ENCODE results near the gene SCRN1. TPM values are rescaled to one million over a fixed set of nuclear protein-coding genes. Genes with fewer than 3 reads are reported as not detected.

Gene SCRN1
- total and polyA plus RNA-seq, 2 of the 13 experiments (the other 11 are each of a cell fraction or from before 2014, with no cell fraction given): 43.2 to 49.8 TPM

GRCh38 chr7:29987811-29988317 lies 1.7 kb downstream of the SCRN1 start (continued):
- no peak for TF ChIP-seq MLXIP (CRISPR knock-in tag; IDR thresholded peaks at IDR 0.05; ENCODE audit: borderline replicate concordance)
- no peak for TF ChIP-seq ZNF225 (CRISPR knock-in tag; IDR thresholded peaks at IDR 0.05)
- TF ChIP-seq ATF7 (IDR thresholded peaks at IDR 0.05): no peak
- no peak for TF ChIP-seq ATF7 (CRISPR knock-in tag; IDR thresholded peaks at IDR 0.05)
- no peak for TF ChIP-seq GLI4 (CRISPR knock-in tag; IDR thresholded peaks at IDR 0.05; ENCODE audit: borderline replicate concordance)
- TF ChIP-seq ZNF713 (CRISPR knock-in tag; IDR thresholded peaks at IDR 0.05): no peak
- no peak for TF ChIP-seq HNRNPK (IDR thresholded peaks at IDR 0.05; ENCODE audit: low read depth, low read length, poor library complexity, severe bottlenecking)
- no peak for TF ChIP-seq KDM1A (CRISPR knock-in tag; IDR thresholded peaks at IDR 0.05)
- no peak for TF ChIP-seq RFX3 (CRISPR knock-in tag; IDR thresholded peaks at IDR 0.05)
- TF ChIP-seq STAG1 (CRISPR knock-in tag; IDR thresholded peaks at IDR 0.05): no peak
- TF ChIP-seq RNF2 (conservative IDR thresholded peaks at IDR 0.05; ENCODE audit: low read depth): no peak
- TF ChIP-seq SOX6 (IDR thresholded peaks at IDR 0.05): no peak
- no peak for TF ChIP-seq SOX6 (CRISPR knock-in tag; IDR thresholded peaks at IDR 0.05)
- TF ChIP-seq ZNF335 (CRISPR knock-in tag; IDR thresholded peaks at IDR 0.05): no peak
- TF ChIP-seq ELF3 (CRISPR knock-in tag; IDR thresholded peaks at IDR 0.05): peak; percentile 94
- TF ChIP-seq, protein P1, sequence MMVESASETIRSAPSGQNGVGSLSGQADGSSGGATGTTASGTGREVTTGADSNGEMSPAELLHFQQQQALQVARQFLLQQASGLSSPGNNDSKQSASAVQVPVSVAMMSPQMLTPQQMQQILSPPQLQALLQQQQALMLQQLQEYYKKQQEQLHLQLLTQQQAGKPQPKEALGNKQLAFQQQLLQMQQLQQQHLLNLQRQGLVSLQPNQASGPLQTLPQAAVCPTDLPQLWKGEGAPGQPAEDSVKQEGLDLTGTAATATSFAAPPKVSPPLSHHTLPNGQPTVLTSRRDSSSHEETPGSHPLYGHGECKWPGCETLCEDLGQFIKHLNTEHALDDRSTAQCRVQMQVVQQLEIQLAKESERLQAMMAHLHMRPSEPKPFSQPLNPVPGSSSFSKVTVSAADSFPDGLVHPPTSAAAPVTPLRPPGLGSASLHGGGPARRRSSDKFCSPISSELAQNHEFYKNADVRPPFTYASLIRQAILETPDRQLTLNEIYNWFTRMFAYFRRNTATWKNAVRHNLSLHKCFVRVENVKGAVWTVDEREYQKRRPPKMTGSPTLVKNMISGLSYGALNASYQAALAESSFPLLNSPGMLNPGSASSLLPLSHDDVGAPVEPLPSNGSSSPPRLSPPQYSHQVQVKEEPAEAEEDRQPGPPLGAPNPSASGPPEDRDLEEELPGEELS (CRISPR knock-in tag; IDR thresholded peaks at IDR 0.05): no peak
- no peak for TF ChIP-seq MLLT10 (CRISPR knock-in tag; IDR thresholded peaks at IDR 0.05)
- no peak for TF ChIP-seq PITX1 (CRISPR knock-in tag; IDR thresholded peaks at IDR 0.05)
- no peak for TF ChIP-seq NR1H2 (CRISPR knock-in tag; IDR thresholded peaks at IDR 0.05; ENCODE audit: borderline replicate concordance, low read depth)
- peak in 1 of 2 experiments; percentile 60; a peak in 1 of 4 replicates for TF ChIP-seq POLR2A (IDR thresholded peaks at IDR 0.05; ENCODE audit: insufficient read depth in 1 of 2, low read depth in 2 of 2, low read length in 2 of 2)
- TF ChIP-seq, protein P2, sequence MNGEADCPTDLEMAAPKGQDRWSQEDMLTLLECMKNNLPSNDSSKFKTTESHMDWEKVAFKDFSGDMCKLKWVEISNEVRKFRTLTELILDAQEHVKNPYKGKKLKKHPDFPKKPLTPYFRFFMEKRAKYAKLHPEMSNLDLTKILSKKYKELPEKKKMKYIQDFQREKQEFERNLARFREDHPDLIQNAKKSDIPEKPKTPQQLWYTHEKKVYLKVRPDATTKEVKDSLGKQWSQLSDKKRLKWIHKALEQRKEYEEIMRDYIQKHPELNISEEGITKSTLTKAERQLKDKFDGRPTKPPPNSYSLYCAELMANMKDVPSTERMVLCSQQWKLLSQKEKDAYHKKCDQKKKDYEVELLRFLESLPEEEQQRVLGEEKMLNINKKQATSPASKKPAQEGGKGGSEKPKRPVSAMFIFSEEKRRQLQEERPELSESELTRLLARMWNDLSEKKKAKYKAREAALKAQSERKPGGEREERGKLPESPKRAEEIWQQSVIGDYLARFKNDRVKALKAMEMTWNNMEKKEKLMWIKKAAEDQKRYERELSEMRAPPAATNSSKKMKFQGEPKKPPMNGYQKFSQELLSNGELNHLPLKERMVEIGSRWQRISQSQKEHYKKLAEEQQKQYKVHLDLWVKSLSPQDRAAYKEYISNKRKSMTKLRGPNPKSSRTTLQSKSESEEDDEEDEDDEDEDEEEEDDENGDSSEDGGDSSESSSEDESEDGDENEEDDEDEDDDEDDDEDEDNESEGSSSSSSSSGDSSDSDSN (CRISPR knock-in tag; IDR thresholded peaks at IDR 0.05): no peak
- no peak for TF ChIP-seq SAFB2 (CRISPR knock-in tag; IDR thresholded peaks at IDR 0.05; ENCODE audit: borderline replicate concordance, low read depth)
- TF ChIP-seq HMG20B (CRISPR knock-in tag; conservative IDR thresholded peaks at IDR 0.05): 0 out of 2 replicates have a peak, but pooled peaks have one; percentile 65
- no peak for TF ChIP-seq ZBTB38 (CRISPR knock-in tag; IDR thresholded peaks at IDR 0.05)
- TF ChIP-seq U2AF2 (IDR thresholded peaks at IDR 0.05; ENCODE audit: low read depth, low read length): no peak
- peak; percentile 32; the same call in 1 of the 2 replicates for TF ChIP-seq PHF21A (CRISPR knock-in tag; IDR thresholded peaks at IDR 0.05)
- TF ChIP-seq ZBTB21 (CRISPR knock-in tag; IDR thresholded peaks at IDR 0.05): 0 out of 2 replicates have a peak, but pooled peaks have one; percentile 9
- TF ChIP-seq ZNF562 (CRISPR knock-in tag; IDR thresholded peaks at IDR 0.05; ENCODE audit: borderline replicate concordance): no peak

Data from HepG2 (cell line).